ENCODE results near the gene MACROD1.

GRCh38 chr11:63958008-63958407, 207.9 kb downstream of the MACROD1 start:
- no peak for TF ChIP-seq EZH2 (IDR thresholded peaks at IDR 0.05; ENCODE audit: borderline replicate concordance, low read depth, low read length, severe bottlenecking)
- TF ChIP-seq POLR2A (IDR thresholded peaks at IDR 0.05; ENCODE audit: low read depth, low read length): no peak
- no peak for TF ChIP-seq FOS (IDR thresholded peaks at IDR 0.05; ENCODE audit: borderline replicate concordance, insufficient read depth, low read length)
- no peak for TF ChIP-seq CTCF (IDR thresholded peaks at IDR 0.05; ENCODE audit: extremely low read depth in 1 of 2, insufficient read depth in 1 of 2, low read depth in 1 of 2, low read length in 2 of 2)
- TF ChIP-seq JUN (IDR thresholded peaks at IDR 0.05; ENCODE audit: borderline replicate concordance, insufficient read depth, insufficient read length, low read depth): no peak
- no peak for TF ChIP-seq MYC (IDR thresholded peaks at IDR 0.05; ENCODE audit: low read depth, low read length)
- TF ChIP-seq MAX (IDR thresholded peaks at IDR 0.05; ENCODE audit: insufficient read depth, insufficient read length): no peak

Measured in endothelial cell of umbilical vein (primary cell).